ENCODE data around the gene KCNQ1. TPM values are rescaled to one million over a fixed set of nuclear protein-coding genes. Genes with fewer than 3 reads are reported as not detected.

The KCNQ1 gene
- total RNA-seq, 2 donors from 2014 or later, result 38.9 to 46.1 TPM

DNA sequence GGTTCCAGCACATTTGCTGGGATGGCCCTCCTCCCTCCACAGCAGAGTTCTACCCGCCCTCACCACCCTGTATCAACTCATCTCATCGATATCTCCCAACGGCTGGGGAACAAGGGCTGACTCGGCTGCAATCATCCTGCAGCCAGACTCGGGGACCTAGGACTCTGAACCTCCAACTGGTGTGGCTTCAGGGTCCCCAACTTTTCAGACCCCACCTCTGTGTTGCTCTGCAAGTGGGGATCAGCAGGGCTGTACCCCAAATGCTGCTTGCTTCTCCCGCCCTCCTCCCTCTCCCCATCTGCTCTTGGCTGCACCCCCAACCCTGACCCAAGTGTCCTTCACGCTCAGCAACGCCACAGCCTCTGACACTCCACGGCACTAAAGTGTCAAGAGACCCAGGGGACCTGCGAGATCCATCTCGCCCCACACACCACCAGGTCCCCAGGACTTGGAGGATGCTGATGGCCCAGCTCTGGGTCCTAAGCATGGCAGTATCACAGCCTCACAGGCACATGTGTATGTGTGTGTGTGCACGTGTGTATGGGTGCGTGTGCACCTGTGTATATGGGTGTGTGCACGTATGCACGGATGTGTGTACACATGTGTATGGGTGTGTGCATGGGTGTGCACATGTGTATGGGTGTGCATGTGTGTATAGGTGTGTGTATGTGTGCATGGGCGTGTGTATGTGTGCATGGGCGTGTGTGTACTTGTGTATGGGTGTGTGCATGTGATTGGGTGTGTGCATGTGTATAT, 26.4 kb downstream of the KCNQ1 start:
- 74 to 78% methylated on average over 16 to 17 of the region's 17 CpGs for WGBS, 2 donors
- DNase-seq (no peak), ATAC-seq (no peak)
- no peak overlapping the region for H3K27ac ChIP-seq
- peaks cover 20% of the 10 kb centered on the region for H3K4me1 ChIP-seq
- H3K27me3 ChIP-seq, result no peaks in the 10 kb centered on the region
- intact Hi-C loops (cut with DNase I), result no loop called here
- no peak overlapping the region for H3K4me3 ChIP-seq
- H3K9me3 ChIP-seq, result no peaks in the 10 kb centered on the region
- TF ChIP-seq, protein P1, sequence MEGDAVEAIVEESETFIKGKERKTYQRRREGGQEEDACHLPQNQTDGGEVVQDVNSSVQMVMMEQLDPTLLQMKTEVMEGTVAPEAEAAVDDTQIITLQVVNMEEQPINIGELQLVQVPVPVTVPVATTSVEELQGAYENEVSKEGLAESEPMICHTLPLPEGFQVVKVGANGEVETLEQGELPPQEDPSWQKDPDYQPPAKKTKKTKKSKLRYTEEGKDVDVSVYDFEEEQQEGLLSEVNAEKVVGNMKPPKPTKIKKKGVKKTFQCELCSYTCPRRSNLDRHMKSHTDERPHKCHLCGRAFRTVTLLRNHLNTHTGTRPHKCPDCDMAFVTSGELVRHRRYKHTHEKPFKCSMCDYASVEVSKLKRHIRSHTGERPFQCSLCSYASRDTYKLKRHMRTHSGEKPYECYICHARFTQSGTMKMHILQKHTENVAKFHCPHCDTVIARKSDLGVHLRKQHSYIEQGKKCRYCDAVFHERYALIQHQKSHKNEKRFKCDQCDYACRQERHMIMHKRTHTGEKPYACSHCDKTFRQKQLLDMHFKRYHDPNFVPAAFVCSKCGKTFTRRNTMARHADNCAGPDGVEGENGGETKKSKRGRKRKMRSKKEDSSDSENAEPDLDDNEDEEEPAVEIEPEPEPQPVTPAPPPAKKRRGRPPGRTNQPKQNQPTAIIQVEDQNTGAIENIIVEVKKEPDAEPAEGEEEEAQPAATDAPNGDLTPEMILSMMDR (IDR thresholded peaks at IDR 0.05), result no peak
- TF ChIP-seq POLR2A (IDR thresholded peaks at IDR 0.05), result no peak
- H3K36me3 ChIP-seq (replicated peaks in 1 of 2; ENCODE audit: insufficient read depth in 1 of 2, low read depth in 2 of 2), result no peaks in the 10 kb centered on the region

DNA sequence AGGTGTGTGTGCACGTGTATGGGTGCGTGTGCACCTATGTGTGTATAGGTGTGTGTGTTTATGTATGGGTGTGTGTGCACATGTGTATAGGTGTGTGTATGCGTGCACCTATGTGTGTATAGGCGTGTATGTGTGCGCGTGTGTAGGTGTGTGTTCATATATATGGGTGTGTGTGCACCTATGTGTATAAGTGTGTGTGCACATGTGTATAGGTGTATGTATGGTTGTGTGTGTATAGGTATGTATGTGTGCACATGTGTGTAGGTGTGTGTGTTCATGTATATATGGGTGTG, 26.9 kb downstream of the KCNQ1 start:
- Histone ChIP-seq H3K27ac (no peak overlapping the region), H3K4me3 (no peak overlapping the region), H3K4me1 (peaks cover 15% of the 10 kb centered on the region), H3K36me3 (replicated peaks in 1 of 2; ENCODE audit: insufficient read depth in 1 of 2, low read depth in 2 of 2) (no peaks in the 10 kb centered on the region), H3K9me3 (no peaks in the 10 kb centered on the region), H3K27me3 (no peaks in the 10 kb centered on the region)
- DNase-seq (no peak), ATAC-seq (no peak)
- intact Hi-C loops (cut with DNase I), result no loop called here
- 90% methylated on average over 6 of the region's 6 CpGs for WGBS, 2 donors
- TF ChIP-seq, protein P1 (IDR thresholded peaks at IDR 0.05), result no peak
- no peak for TF ChIP-seq POLR2A (IDR thresholded peaks at IDR 0.05)

DNA sequence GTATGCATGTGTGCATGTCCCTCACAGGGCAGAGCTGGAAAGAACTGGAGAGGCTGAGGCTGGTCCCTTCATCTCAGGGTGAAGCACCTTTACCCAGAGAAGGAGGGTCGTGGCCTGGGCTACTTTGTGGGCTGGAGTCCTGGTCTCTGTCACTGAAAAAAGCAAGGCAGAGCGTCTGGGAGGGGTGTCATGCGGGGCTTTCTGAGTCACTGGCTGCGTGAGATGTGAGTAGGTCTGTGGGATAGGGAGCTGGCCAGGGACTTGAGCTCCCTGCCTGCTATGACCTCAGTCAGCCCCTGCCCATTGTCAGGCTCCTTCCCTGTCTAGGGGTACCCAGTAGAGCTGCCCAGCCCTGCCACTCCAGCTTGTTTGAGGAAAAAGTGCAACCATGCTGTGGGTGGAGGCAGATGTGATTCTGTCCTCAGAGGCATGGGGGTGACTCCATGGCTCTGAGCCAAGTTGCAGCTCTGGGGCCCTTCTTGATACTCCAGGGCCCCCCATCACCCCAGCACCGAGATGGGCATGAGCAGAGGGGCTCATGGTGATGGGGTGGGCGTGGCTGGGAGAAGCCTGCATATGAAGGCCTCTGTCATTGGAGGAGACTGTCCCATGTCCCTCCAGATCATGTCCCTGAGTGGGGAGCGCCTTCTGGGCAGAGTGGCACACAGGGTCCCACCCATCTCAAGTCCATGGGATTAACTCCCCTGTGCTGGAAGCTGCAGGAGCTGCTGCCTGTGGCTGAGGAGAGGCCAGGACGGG, 27.8 kb downstream of the KCNQ1 start:
- Histone ChIP-seq H3K27me3 (no peaks in the 10 kb centered on the region), H3K4me3 (no peak overlapping the region), H3K4me1 (peaks cover 10% of the 10 kb centered on the region), H3K36me3 (replicated peaks in 1 of 2; ENCODE audit: insufficient read depth in 1 of 2, low read depth in 2 of 2) (no peaks in the 10 kb centered on the region), H3K27ac (no peak overlapping the region), H3K9me3 (no peaks in the 10 kb centered on the region)
- ATAC-seq, result no peak
- WGBS, 2 donors, result 77 to 82% methylated on average over 7 to 8 of the region's 8 CpGs
- TF ChIP-seq, protein P1 (IDR thresholded peaks at IDR 0.05), result no peak
- no peak for TF ChIP-seq POLR2A (IDR thresholded peaks at IDR 0.05)
- intact Hi-C loops (cut with DNase I), result no loop called here
- no peak for DNase-seq

DNA sequence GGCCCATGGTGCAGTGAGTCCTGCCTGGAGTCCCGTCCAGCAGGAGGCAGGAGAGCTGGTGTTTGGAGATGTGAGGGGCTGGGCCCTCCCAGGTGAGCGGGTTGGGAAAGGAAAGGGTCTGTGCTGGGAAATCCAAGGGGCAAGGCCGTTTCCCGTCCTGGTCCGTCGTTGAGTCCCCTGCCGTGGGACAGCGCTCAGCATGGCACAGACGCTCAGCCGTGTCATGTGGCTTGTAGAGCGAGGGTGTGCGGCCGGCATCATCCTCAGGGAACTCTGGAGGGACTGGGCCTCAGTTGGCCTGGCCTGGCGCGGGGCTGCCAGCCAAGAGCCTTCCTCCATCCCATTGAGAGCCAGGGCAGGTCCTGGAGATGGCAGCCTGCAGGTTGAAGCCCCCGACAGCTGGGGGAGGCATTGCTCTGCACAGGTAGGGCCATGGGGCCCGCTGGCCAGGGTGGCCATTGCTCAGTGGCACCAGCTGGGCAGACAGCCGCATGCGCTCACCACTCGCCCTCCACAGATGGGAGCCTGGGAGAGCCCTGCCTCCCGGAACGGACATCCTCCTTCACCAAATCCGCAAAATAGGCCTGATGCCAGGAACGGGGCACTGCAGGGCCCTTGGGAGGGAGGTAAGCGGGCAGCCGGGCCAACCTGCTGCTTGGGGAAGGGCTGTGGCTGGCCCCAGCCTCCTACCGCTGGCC, 28.7 kb downstream of the KCNQ1 start:
- Histone ChIP-seq H3K4me1 (peaks cover 10% of the 10 kb centered on the region), H3K9me3 (no peaks in the 10 kb centered on the region), H3K27ac (peak overlapping the region in 2 of 4 donors; percentile 13 to 21), H3K36me3 (replicated peaks in 1 of 2; ENCODE audit: insufficient read depth in 1 of 2, low read depth in 2 of 2) (no peaks in the 10 kb centered on the region), H3K27me3 (no peaks in the 10 kb centered on the region), H3K4me3 (no peak overlapping the region)
- intact Hi-C loops (cut with DNase I), result no loop called here
- DNase-seq (no peak), ATAC-seq (no peak)
- 85 to 95% methylated on average over 17 to 27 of the region's 27 CpGs for WGBS, 2 donors
- TF ChIP-seq, protein P1 (IDR thresholded peaks at IDR 0.05), result no peak
- no peak for TF ChIP-seq POLR2A (IDR thresholded peaks at IDR 0.05)

All from body of pancreas (tissue), 4 donors.